22Rv1 (cell line): ENCODE results near the gene RABIF.
"Not testable (repeated sequence)": the region's sequence is repeated elsewhere in the genome, so short reads cannot be mapped to it uniquely, and the experiment has no call there.

Experiments used
- H3K27ac ChIP-seq: fragments of 450-650 bp; 2 replicates; pipeline ENCODE4 v1.5.1; 2017
- ZFX ChIP-seq: fragments of 450-650 bp; IDR thresholded peaks from 2 replicates; pipeline ENCODE4 v1.6.1; 2017; ENCODE audit warnings: antibody characterized with exemption, borderline replicate concordance
- TF ChIP-seq, protein P1 (sequence below): fragments of 450-650 bp; IDR thresholded peaks from 2 replicates; pipeline ENCODE4 v1.5.1; 2017; ENCODE audit warnings: mild to moderate bottlenecking

The RABIF gene

DNA sequence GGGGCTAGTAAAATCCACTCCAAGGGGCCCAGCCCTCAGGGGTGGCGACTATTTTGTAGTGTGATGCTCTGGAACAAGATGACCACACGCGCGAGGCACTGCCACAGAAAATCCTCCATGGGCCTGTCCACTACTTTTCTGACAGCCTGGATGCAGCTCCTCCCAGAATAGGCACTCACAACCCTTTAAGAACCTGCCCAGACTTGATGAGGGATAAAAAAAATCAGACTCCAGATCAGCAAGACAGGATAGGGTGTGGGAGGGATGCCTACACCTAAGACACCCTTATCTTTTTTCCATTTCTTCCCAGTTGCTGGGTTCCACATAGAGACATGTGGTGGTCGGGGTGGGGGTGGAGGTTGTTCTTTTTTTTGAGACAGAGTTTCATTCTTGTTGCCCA lies 44.7 kb downstream of the RABIF start:
- TF ChIP-seq, protein P1, sequence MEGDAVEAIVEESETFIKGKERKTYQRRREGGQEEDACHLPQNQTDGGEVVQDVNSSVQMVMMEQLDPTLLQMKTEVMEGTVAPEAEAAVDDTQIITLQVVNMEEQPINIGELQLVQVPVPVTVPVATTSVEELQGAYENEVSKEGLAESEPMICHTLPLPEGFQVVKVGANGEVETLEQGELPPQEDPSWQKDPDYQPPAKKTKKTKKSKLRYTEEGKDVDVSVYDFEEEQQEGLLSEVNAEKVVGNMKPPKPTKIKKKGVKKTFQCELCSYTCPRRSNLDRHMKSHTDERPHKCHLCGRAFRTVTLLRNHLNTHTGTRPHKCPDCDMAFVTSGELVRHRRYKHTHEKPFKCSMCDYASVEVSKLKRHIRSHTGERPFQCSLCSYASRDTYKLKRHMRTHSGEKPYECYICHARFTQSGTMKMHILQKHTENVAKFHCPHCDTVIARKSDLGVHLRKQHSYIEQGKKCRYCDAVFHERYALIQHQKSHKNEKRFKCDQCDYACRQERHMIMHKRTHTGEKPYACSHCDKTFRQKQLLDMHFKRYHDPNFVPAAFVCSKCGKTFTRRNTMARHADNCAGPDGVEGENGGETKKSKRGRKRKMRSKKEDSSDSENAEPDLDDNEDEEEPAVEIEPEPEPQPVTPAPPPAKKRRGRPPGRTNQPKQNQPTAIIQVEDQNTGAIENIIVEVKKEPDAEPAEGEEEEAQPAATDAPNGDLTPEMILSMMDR, result no peak
- TF ChIP-seq ZFX, result no peak

DNA sequence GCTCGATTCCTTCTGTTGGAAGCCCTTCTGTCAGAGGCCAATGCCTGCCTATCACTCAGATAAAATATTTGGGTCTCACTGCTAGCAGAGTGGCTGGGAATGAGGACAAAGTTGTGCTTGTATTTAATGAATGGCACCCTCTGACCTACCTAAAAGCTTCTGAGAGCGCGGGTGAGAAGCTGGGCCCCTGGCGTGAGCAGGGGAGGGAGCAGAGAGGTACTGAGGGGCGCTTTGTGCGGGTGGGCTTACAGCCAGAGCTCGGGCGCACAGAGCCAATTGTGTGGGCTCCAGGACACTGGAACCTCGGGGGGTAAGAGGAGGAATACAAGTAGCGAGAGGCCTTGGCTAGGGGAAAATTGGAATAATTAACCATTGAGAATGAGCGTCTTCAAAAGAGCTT lies 45.9 kb downstream of the RABIF start:
- no peak overlapping the region for H3K27ac ChIP-seq
- TF ChIP-seq ZFX, result no peak
- TF ChIP-seq, protein P1, result no peak

More for the DNA sequence above, 44.7 kb downstream of the RABIF start:
- H3K27ac ChIP-seq, result no peak overlapping the region

DNA sequence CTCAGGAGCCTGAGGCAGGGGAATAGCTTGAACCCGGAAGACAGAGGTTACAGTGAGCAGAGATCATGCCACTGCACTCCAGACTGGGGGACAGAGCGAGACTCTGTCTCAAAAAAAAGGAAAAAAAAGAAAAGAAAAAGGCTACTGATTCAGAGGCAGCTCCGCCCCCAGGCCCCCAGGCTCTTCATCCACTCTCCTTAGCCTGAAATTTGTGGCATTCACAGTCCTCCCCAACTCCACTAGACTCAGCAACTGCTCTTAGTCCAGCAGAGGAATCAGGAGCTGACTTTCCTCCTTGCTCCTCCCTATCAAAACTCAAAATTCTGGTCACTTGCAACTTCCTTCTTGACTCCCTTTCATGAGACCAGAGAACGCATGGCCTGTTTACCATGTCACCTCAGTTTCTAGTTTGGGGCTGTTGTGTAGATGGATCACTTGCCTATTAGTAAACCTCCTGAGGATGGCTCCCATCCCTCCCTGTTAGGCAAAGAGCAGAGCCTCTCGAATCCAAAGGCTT lies 51.1 kb downstream of the RABIF start:
- TF ChIP-seq, protein P1, result no peak
- no peak for TF ChIP-seq ZFX
- H3K27ac ChIP-seq, result no peak overlapping the region

GRCh38 chr1:202836623-202837403 lies 52.1 kb downstream of the RABIF start:
- TF ChIP-seq, protein P1, result no peak
- TF ChIP-seq ZFX, result no peak
- H3K27ac ChIP-seq, result no peak overlapping the region

GRCh38 chr1:202835548-202836072 lies 53.3 kb downstream of the RABIF start:
- TF ChIP-seq, protein P1, result no peak
- no peak for TF ChIP-seq ZFX
- no peak overlapping the region for H3K27ac ChIP-seq

GRCh38 chr1:202834771-202835547 lies 54.0 kb downstream of the RABIF start:
- TF ChIP-seq ZFX, result no peak
- TF ChIP-seq, protein P1, result no peak
- no peak overlapping the region for H3K27ac ChIP-seq

GRCh38 chr1:202831906-202832305 lies 57.0 kb downstream of the RABIF start:
- TF ChIP-seq, protein P1, result no peak
- no peak for TF ChIP-seq ZFX
- H3K27ac ChIP-seq, result no peak overlapping the region

DNA sequence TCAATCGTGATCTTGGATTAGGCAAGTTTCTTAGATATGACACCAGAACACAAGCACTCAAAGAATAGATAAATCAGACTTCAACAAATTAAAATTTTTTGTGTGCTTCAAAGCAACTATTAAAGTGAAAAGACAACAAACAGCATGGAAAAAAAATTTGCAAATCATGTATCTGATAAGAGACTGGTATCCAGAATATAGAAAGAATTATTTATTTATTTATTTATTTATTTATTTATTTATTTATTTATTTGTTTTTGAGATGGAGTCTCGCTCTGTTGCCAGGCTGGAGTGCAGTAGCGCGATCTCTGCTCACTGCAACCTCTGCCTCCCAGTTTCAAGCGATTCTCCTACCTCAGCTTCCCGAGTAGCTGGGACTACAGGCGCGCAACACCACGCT lies 59.7 kb downstream of the RABIF start:
- not testable (repeated sequence) for H3K27ac ChIP-seq
